ENCODE data around the gene KRT5.
"Not testable (repeated sequence)": the region's sequence is repeated elsewhere in the genome, so short reads cannot be mapped to it uniquely, and the experiment has no call there.

GRCh38 chr12:52500574-52500973, 19.6 kb downstream of the KRT5 start:
- not testable (repeated sequence) for TF ChIP-seq CTCF (IDR thresholded peaks at IDR 0.05 in 4 of 5, conservative IDR thresholded peaks at IDR 0.05 in 1 of 5); POLR2A (IDR thresholded peaks at IDR 0.05)
